Measurements from ENCODE around the gene FAU. TPM values are rescaled to one million over a fixed set of nuclear protein-coding genes. Genes with fewer than 3 reads are reported as not detected.

The FAU gene
- polyA plus RNA-seq, 2 of the 4 experiments (the other 2 are of a cell fraction), result 591 to 878 TPM

GRCh38 chr11:65159012-65159411 is 37.1 kb upstream of the FAU start:
- H3K4me1 ChIP-seq, result no peaks in the 10 kb centered on the region
- WGBS (ENCODE audit: missing lambda C conversion rate), result 55% methylated on average over 5 of the region's 5 CpGs
- POLR2A ChIA-PET, result no interaction called here
- no peak overlapping the region for H3K4me3 ChIP-seq
- no peak for DNase-seq (ENCODE audit: low read depth in 1 of 2, low spot score in 1 of 2)
- CTCF ChIA-PET, result interaction anchor here (0.6 to 1.5 kb wide), 2 partner anchors 15 to 46 kb away, joined by 3 read pairs; no protein-coding TSS in a partner anchor
- no peak for ATAC-seq
- TF ChIP-seq FOSL2 (IDR thresholded peaks at IDR 0.05) (no peak), FOSL2 (CRISPR knock-in tag; IDR thresholded peaks at IDR 0.05) (no peak), FOXS1 (CRISPR knock-in tag; IDR thresholded peaks at IDR 0.05) (no peak), EP300 (IDR thresholded peaks at IDR 0.05) (no peak), JUN (IDR thresholded peaks at IDR 0.05) (no peak), REST (IDR thresholded peaks at IDR 0.05) (no peak), RNF2 (IDR thresholded peaks at IDR 0.05; ENCODE audit: borderline replicate concordance, low read depth) (no peak), CEBPB (IDR thresholded peaks at IDR 0.05) (no peak)
- H3K27ac ChIP-seq, result no peak overlapping the region
- no peak overlapping the region for H3K4me2 ChIP-seq
- FAIRE-seq, result no peak
- no peaks in the 10 kb centered on the region for H3K9me3 ChIP-seq

- 66% methylated on average over 3 of the region's 3 CpGs for WGBS (ENCODE audit: missing lambda C conversion rate)
- no peaks in the 10 kb centered on the region for H3K9me3 ChIP-seq
- no peak overlapping the region for H3K4me3 ChIP-seq
- no peak overlapping the region for H3K4me2 ChIP-seq
- H3K27ac ChIP-seq, result no peak overlapping the region
- ChIA-PET POLR2A (interaction anchor here (0.6 kb wide), 1 partner anchor 22 kb away, joined by 4 read pairs; no protein-coding TSS in a partner anchor), CTCF (interaction anchor here (0.7 to 1.3 kb wide), 2 partner anchors 8 to 334 kb away, joined by 3 to 4 read pairs; no protein-coding TSS in a partner anchor)
- TF ChIP-seq ELK1 (IDR thresholded peaks at IDR 0.05; ENCODE audit: low read depth, low read length) (no peak), MAX (IDR thresholded peaks at IDR 0.05) (no peak), CHD2 (IDR thresholded peaks at IDR 0.05; ENCODE audit: low read length, partially characterized antibody) (no peak), GATA3 (IDR thresholded peaks at IDR 0.05; ENCODE audit: borderline replicate concordance) (no peak), RNF2 (IDR thresholded peaks at IDR 0.05; ENCODE audit: borderline replicate concordance, low read depth) (no peak), ATOH8 (CRISPR knock-in tag; IDR thresholded peaks at IDR 0.05; ENCODE audit: low read depth) (no peak), JUN (IDR thresholded peaks at IDR 0.05) (no peak), HOXB13 (CRISPR knock-in tag; IDR thresholded peaks at IDR 0.05; ENCODE audit: low read depth) (no peak), BHLHE40 (IDR thresholded peaks at IDR 0.05; ENCODE audit: low read depth, low read length) (no peak), PHF8 (IDR thresholded peaks at IDR 0.05; ENCODE audit: borderline replicate concordance, low read depth) (no peak), KDM1A (IDR thresholded peaks at IDR 0.05; ENCODE audit: low read depth) (no peak), EHMT2 (IDR thresholded peaks at IDR 0.05; ENCODE audit: low read depth) (no peak), ZSCAN20 (CRISPR knock-in tag; IDR thresholded peaks at IDR 0.05) (no peak), MAFK (IDR thresholded peaks at IDR 0.05; ENCODE audit: partially characterized antibody) (no peak), HOXB5 (CRISPR knock-in tag; IDR thresholded peaks at IDR 0.05) (no peak), EP300 (IDR thresholded peaks at IDR 0.05) (no peak), HEYL (CRISPR knock-in tag; IDR thresholded peaks at IDR 0.05) (no peak), TFCP2L1 (CRISPR knock-in tag; IDR thresholded peaks at IDR 0.05) (no peak), POLR2AphosphoS2 (conservative IDR thresholded peaks at IDR 0.05; ENCODE audit: low read length) (no peak)
- no peak for DNase-seq (ENCODE audit: low read depth in 1 of 2, low spot score in 1 of 2)
- H3K4me1 ChIP-seq, result no peaks in the 10 kb centered on the region
- FAIRE-seq, result no peak
- ATAC-seq, result no peak
Observed at GRCh38 chr11:65157336-65157735, 35.4 kb upstream of the FAU start.

Measured in A549 (cell line).